ENCODE results near the gene C9orf85. TPM values are rescaled to one million over a fixed set of nuclear protein-coding genes. Genes with fewer than 3 reads are reported as not detected.

Gene C9orf85
- total and polyA plus RNA-seq, 2 of the 8 experiments (the other 6 are each of a cell fraction or from before 2014, with no cell fraction given), result 6.3 to 14.5 TPM

- no peak for TF ChIP-seq KDM5A (IDR thresholded peaks at IDR 0.05; ENCODE audit: low read length)
- no peak for TF ChIP-seq BACH1 (IDR thresholded peaks at IDR 0.05; ENCODE audit: low read length)
- TF ChIP-seq POLR2A (IDR thresholded peaks at IDR 0.05; ENCODE audit: control extremely low read depth in 1 of 2, low read depth in 2 of 2, low read length in 2 of 2), result no peak
- no peak for TF ChIP-seq RFX5 (IDR thresholded peaks at IDR 0.05; ENCODE audit: borderline replicate concordance, low read depth, low read length)
- TF ChIP-seq RNF2 (IDR thresholded peaks at IDR 0.05; ENCODE audit: borderline replicate concordance, low read depth, low read length, missing control alignments, poor library complexity, severe bottlenecking), result no peak
These were observed 79.0 kb downstream of the C9orf85 start (continued) for GRCh38 chr9:71990466-71990865.
